Ascending aorta (tissue), 2 donors: Measurements from ENCODE around the gene CPED1. TPM values are rescaled to one million over a fixed set of nuclear protein-coding genes. Genes with fewer than 3 reads are reported as not detected.

Experiments used
- DNase-seq, 2 donors: peaks; one replicate each; pipeline ENCODE4 v3.0.0-alpha.2; 2019; ENCODE audit warnings: low spot score in 2 of 2
- H3K27ac ChIP-seq, 2 donors: fragments of 200-600 bp; sonication (generic); one replicate each; pipeline ENCODE4 v1.5.1; 2016 to 2017; ENCODE audit warnings: mild to moderate bottlenecking in 1 of 2
- H3K27me3 ChIP-seq: fragments of 200-600 bp; sonication (generic); one replicate; pipeline ENCODE4 v1.5.1; 2017
- H3K36me3 ChIP-seq, 2 donors: fragments of 200-600 bp; sonication (generic); one replicate each; pipeline ENCODE4 v1.5.1; 2016
- H3K4me1 ChIP-seq, 2 donors: fragments of 200-600 bp; sonication (generic); one replicate each; pipeline ENCODE4 v1.5.1; 2016 to 2017; ENCODE audit warnings: mild to moderate bottlenecking in 1 of 2
- H3K4me3 ChIP-seq, 2 donors: fragments of 200-600 bp; sonication (generic); one replicate each; pipeline ENCODE4 v1.5.1; 2016 to 2017; ENCODE audit warnings: mild to moderate bottlenecking in 1 of 2
- H3K9me3 ChIP-seq, 2 donors: fragments of 200-600 bp; sonication (generic); one replicate each; pipeline ENCODE4 v1.5.1; 2016
- CTCF ChIP-seq, 3 experiments: fragments of 200-600 bp in 2 of 3; fragments of 450-650 bp in 1 of 3; sonication (generic) in 2 of 3; IDR thresholded peaks; one replicate each; pipeline ENCODE4 v1.5.1; 2016 to 2019; ENCODE audit warnings: antibody characterized with exemption in 3 of 3, mild to moderate bottlenecking in 1 of 3, moderate library complexity in 1 of 3
- intact Hi-C: fragments of 100-400 bp; cut with DNase I; formaldehyde crosslinking; loops from one replicate; pipeline ENCODE4 v1.15.1; 2023
- total RNA-seq: library from RNA; depleted of rRNA; stranded (reverse); fragments of >200 nt; gene quantifications from one replicate; pipeline ENCODE4 v1.1.0, GENCODE V29; 2016

CPED1 gene
- total RNA-seq, 1 donor from 2014 or later = 69.5 TPM

GRCh38 chr7:121159553-121159952 lies 171.0 kb downstream of the CPED1 start:
- H3K27ac ChIP-seq = no peak overlapping the region
- H3K27me3 ChIP-seq = no peaks in the 10 kb centered on the region
- H3K36me3 ChIP-seq = peaks cover 2 to 4% of the 10 kb centered on the region in 2 donors
- H3K4me3 ChIP-seq = no peak overlapping the region
- no peaks in the 10 kb centered on the region for H3K4me1 ChIP-seq
- no peak for TF ChIP-seq CTCF (IDR thresholded peaks at IDR 0.05)
- intact Hi-C loops = no loop called here
- DNase-seq = no peak
- H3K9me3 ChIP-seq = no peaks in the 10 kb centered on the region

GRCh38 chr7:121160150-121161008 lies 171.9 kb downstream of the CPED1 start:
- H3K9me3 ChIP-seq = no peaks in the 10 kb centered on the region
- TF ChIP-seq CTCF (IDR thresholded peaks at IDR 0.05) = no peak
- H3K4me3 ChIP-seq = no peak overlapping the region
- H3K4me1 ChIP-seq = no peaks in the 10 kb centered on the region
- H3K27me3 ChIP-seq = no peaks in the 10 kb centered on the region
- intact Hi-C loops = no loop called here
- H3K36me3 ChIP-seq = peaks cover under 1 to 4% of the 10 kb centered on the region in 2 donors
- no peak for DNase-seq
- no peak overlapping the region for H3K27ac ChIP-seq

- Histone ChIP-seq H3K4me3 (no peak overlapping the region), H3K4me1 (no peaks in the 10 kb centered on the region), H3K36me3 (no peaks in the 10 kb centered on the region), H3K27me3 (no peaks in the 10 kb centered on the region), H3K27ac (no peak overlapping the region), H3K9me3 (no peaks in the 10 kb centered on the region)
- DNase-seq = no peak
- intact Hi-C loops = no loop called here
- TF ChIP-seq CTCF (IDR thresholded peaks at IDR 0.05) = no peak
Measured at GRCh38 chr7:121163699-121164098, 175.2 kb downstream of the CPED1 start.

- Histone ChIP-seq H3K9me3 (no peaks in the 10 kb centered on the region), H3K4me1 (no peaks in the 10 kb centered on the region), H3K27ac (no peak overlapping the region), H3K36me3 (no peaks in the 10 kb centered on the region), H3K4me3 (no peak overlapping the region), H3K27me3 (no peaks in the 10 kb centered on the region)
- DNase-seq = no peak
- intact Hi-C loops = no loop called here
- TF ChIP-seq CTCF (IDR thresholded peaks at IDR 0.05) = no peak
Measured at GRCh38 chr7:121164247-121164646, 175.7 kb downstream of the CPED1 start.

GRCh38 chr7:121166916-121167315 lies 178.4 kb downstream of the CPED1 start:
- intact Hi-C loops = no loop called here
- H3K27me3 ChIP-seq = no peaks in the 10 kb centered on the region
- H3K9me3 ChIP-seq = no peaks in the 10 kb centered on the region
- H3K27ac ChIP-seq = no peak overlapping the region
- DNase-seq = no peak
- no peaks in the 10 kb centered on the region for H3K4me1 ChIP-seq
- no peaks in the 10 kb centered on the region for H3K36me3 ChIP-seq
- H3K4me3 ChIP-seq = no peak overlapping the region
- no peak for TF ChIP-seq CTCF (IDR thresholded peaks at IDR 0.05)
